Cardiac muscle cell (in vitro differentiated cells and primary cell): ENCODE results near the gene PIM2. TPM values are rescaled to one million over a fixed set of nuclear protein-coding genes. Genes with fewer than 3 reads are reported as not detected.
"Not testable (repeated sequence)": the region's sequence is repeated elsewhere in the genome, so short reads cannot be mapped to it uniquely, and the experiment has no call there.

Experiments
- DNase-seq, 2 donors: peaks; one replicate each; pipeline versions ENCODE4 v3.0.0 to v3.0.0-alpha.2; 2010 to 2017; ENCODE audit warnings: low read depth in 1 of 2, low spot score in 1 of 2
- H3K27ac ChIP-seq: fragments of 200-600 bp; sonication (generic); 2 replicates; pipeline ENCODE4 v1.5.1; 2016
- H3K27me3 ChIP-seq: fragments of 200-600 bp; sonication (generic); 2 replicates; pipeline ENCODE4 v1.6.0; 2016; ENCODE audit warnings: control low read depth
- H3K36me3 ChIP-seq: fragments of 200-600 bp; sonication (generic); 2 replicates; pipeline ENCODE4 v1.5.1; 2016; ENCODE audit warnings: control low read depth
- H3K4me1 ChIP-seq: fragments of 200-600 bp; sonication (generic); 2 replicates; pipeline ENCODE4 v1.8.1; 2017; ENCODE audit warnings: low read depth, mild to moderate bottlenecking, mixed run types
- H3K4me3 ChIP-seq: fragments of 200-600 bp; sonication (generic); 2 replicates; pipeline ENCODE4 v1.5.1; 2016; ENCODE audit warnings: mild to moderate bottlenecking
- H3K9me3 ChIP-seq: fragments of 200-600 bp; sonication (generic); 2 replicates; pipeline ENCODE4 v1.5.1; 2017; ENCODE audit warnings: low read depth, mild to moderate bottlenecking, control low read depth
- polyA plus RNA-seq: library from polyadenylated mRNA; unstranded; fragments of >200 nt; fragmentation: Nextera tagmentation; extraction: Ambion mirVana; gene quantifications from 2 replicates; pipeline ENCODE4 v1.2.1, GENCODE V29; 2016
- total RNA-seq: library from RNA; depleted of rRNA; stranded (reverse); fragments of >200 nt; gene quantifications from 2 replicates; pipeline ENCODE4 v1.2.3, GENCODE V29; 2016
- TF ChIP-seq, protein P1 (sequence below): IDR thresholded peaks from 2 replicates; pipeline ENCODE4 v1.5.1; 2012; ENCODE audit warnings: low read depth, mild to moderate bottlenecking, low read length

The PIM2 gene
- total and polyA plus RNA-seq, 2 experiments from 2014 or later, result 20.7 to 25.2 TPM

DNA sequence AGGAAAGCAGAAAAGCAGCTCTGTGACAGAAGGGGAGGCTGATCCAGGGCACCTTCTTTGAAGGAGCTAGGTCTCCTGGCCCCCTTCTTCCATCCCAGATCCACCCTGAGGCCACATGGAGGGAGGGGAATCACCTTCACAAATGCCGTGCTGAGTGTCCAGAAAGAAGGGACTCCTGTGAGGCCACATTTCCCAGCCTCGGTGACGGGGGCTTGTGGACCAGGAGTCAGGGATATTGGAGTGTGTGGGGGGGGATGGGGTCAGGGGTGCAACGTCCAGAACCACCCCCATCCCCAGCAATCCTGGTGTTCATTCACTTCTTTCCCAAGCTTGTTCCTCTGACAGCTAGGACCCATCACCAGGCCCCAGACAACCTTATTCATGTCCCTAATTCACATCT lies 25.9 kb downstream of the PIM2 start:
- no peaks in the 10 kb centered on the region for H3K9me3 ChIP-seq
- H3K27me3 ChIP-seq, result no peaks in the 10 kb centered on the region
- TF ChIP-seq, protein P1, sequence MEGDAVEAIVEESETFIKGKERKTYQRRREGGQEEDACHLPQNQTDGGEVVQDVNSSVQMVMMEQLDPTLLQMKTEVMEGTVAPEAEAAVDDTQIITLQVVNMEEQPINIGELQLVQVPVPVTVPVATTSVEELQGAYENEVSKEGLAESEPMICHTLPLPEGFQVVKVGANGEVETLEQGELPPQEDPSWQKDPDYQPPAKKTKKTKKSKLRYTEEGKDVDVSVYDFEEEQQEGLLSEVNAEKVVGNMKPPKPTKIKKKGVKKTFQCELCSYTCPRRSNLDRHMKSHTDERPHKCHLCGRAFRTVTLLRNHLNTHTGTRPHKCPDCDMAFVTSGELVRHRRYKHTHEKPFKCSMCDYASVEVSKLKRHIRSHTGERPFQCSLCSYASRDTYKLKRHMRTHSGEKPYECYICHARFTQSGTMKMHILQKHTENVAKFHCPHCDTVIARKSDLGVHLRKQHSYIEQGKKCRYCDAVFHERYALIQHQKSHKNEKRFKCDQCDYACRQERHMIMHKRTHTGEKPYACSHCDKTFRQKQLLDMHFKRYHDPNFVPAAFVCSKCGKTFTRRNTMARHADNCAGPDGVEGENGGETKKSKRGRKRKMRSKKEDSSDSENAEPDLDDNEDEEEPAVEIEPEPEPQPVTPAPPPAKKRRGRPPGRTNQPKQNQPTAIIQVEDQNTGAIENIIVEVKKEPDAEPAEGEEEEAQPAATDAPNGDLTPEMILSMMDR, result no peak
- DNase-seq, result no peak
- peaks cover 2% of the 10 kb centered on the region for H3K4me1 ChIP-seq
- H3K4me3 ChIP-seq, result no peak overlapping the region
- no peaks in the 10 kb centered on the region for H3K36me3 ChIP-seq
- H3K27ac ChIP-seq, result no peak overlapping the region

GRCh38 chrX:48891402-48892288 lies 27.2 kb downstream of the PIM2 start:
- TF ChIP-seq, protein P1, result peak; percentile 50
- Histone ChIP-seq H3K4me1 (peaks cover 2% of the 10 kb centered on the region), H3K27me3 (no peaks in the 10 kb centered on the region), H3K27ac (peak overlapping the region; percentile 51), H3K9me3 (no peaks in the 10 kb centered on the region), H3K4me3 (peak overlapping the region; percentile 57), H3K36me3 (no peaks in the 10 kb centered on the region)
- peak; percentile 91 to 94 for DNase-seq

GRCh38 chrX:48890934-48891401 lies 27.9 kb downstream of the PIM2 start:
- Histone ChIP-seq H3K9me3 (no peaks in the 10 kb centered on the region), H3K27me3 (no peaks in the 10 kb centered on the region), H3K27ac (peak overlapping the region; percentile 51), H3K36me3 (no peaks in the 10 kb centered on the region), H3K4me3 (peak overlapping the region; percentile 57), H3K4me1 (peaks cover 2% of the 10 kb centered on the region)
- DNase-seq, result peak in 1 of 2 donors; percentile 58
- TF ChIP-seq, protein P1, result no peak

GRCh38 chrX:48890296-48890925 lies 28.4 kb downstream of the PIM2 start:
- H3K36me3 ChIP-seq, result no peaks in the 10 kb centered on the region
- TF ChIP-seq, protein P1, result no peak
- peak overlapping the region; percentile 57 for H3K4me3 ChIP-seq
- no peaks in the 10 kb centered on the region for H3K9me3 ChIP-seq
- H3K4me1 ChIP-seq, result peaks cover 2% of the 10 kb centered on the region
- H3K27me3 ChIP-seq, result no peaks in the 10 kb centered on the region
- no peak overlapping the region for H3K27ac ChIP-seq
- DNase-seq, result no peak

GRCh38 chrX:48886586-48886985 lies 32.2 kb downstream of the PIM2 start:
- H3K4me3 ChIP-seq, H3K27ac ChIP-seq, H3K9me3 ChIP-seq, H3K27me3 ChIP-seq, H3K4me1 ChIP-seq, H3K36me3 ChIP-seq, DNase-seq: not testable (repeated sequence)

DNA sequence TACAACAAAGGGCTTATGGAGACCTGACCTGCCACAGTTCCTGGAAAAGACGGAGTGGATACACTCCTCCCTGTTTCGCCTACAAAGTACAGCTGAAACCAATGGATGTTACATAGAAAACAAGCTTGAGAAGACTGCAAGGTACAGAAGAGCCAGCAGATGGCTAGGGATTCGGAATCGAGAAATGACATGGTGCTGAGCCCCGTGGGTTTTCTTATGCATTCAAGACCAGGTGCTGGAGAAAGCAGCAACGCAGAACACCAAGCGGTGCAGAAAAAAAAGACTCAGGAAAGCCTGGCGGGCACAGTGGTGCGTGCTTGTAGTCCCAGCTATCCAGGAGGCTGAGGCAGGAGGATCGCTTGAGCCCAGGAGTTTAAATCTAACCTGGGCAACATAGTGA lies 35.1 kb downstream of the PIM2 start:
- Histone ChIP-seq H3K4me3 (no peak overlapping the region), H3K27ac (no peak overlapping the region), H3K4me1 (no peaks in the 10 kb centered on the region), H3K9me3 (no peaks in the 10 kb centered on the region), H3K36me3 (no peaks in the 10 kb centered on the region), H3K27me3 (no peaks in the 10 kb centered on the region)
- DNase-seq, result no peak
- TF ChIP-seq, protein P1, result no peak

DNA sequence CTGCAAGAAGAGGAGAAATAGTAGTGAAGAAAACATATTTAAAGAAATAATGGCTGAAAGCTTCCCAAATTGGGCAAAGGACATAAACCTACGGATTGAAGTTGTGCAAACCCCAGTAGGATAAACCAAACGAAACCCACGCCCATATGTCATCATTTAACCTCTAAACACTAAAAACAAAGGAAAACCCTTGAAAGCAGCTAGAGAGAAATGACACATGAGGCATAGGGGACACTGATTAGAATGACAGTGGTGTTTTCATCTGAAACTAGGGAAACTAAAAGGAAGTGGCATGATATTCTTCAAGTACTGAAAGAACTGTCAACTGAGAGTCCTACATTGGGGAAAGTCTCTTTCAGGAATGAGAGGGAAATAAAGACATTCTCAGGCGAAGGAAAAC lies 41.9 kb downstream of the PIM2 start:
- not testable (repeated sequence) for H3K9me3 ChIP-seq, H3K36me3 ChIP-seq, H3K4me3 ChIP-seq, DNase-seq, H3K27me3 ChIP-seq, H3K27ac ChIP-seq, H3K4me1 ChIP-seq

- H3K36me3 ChIP-seq, H3K4me3 ChIP-seq, H3K27ac ChIP-seq, DNase-seq, H3K27me3 ChIP-seq, H3K4me1 ChIP-seq, H3K9me3 ChIP-seq: not testable (repeated sequence)
These were observed 46.8 kb downstream of the PIM2 start for GRCh38 chrX:48872017-48872416.
